GM18520 (cell line): ENCODE results near the gene CSMD2.

Experiments
- ATAC-seq: cut with Tn5 transposase; IDR thresholded peaks from one replicate; pipeline ENCODE4 v1.9.1; 2021; ENCODE audit not compliant: unreplicated experiment

Gene CSMD2

GRCh38 chr1:33768821-33769220 is 396.2 kb downstream of the CSMD2 start:
- ATAC-seq: no peak

- ATAC-seq: no peak
Observed at GRCh38 chr1:33768106-33768505, 396.9 kb downstream of the CSMD2 start.

- ATAC-seq: no peak
Observed at GRCh38 chr1:33764149-33764548, 400.9 kb downstream of the CSMD2 start.

GRCh38 chr1:33763406-33763805 is 401.6 kb downstream of the CSMD2 start:
- ATAC-seq: no peak

- no peak for ATAC-seq
Observed at GRCh38 chr1:33762962-33763361, 402.1 kb downstream of the CSMD2 start.

- ATAC-seq: no peak
Observed at GRCh38 chr1:33762109-33762830, 402.8 kb downstream of the CSMD2 start.

GRCh38 chr1:33758698-33759097 is 406.3 kb downstream of the CSMD2 start:
- ATAC-seq: no peak

- no peak for ATAC-seq
Observed at GRCh38 chr1:33753087-33753856, 411.8 kb downstream of the CSMD2 start.

GRCh38 chr1:33745942-33746341 is 419.1 kb downstream of the CSMD2 start:
- no peak for ATAC-seq

- no peak for ATAC-seq
Observed at GRCh38 chr1:33743221-33743998, 421.6 kb downstream of the CSMD2 start.

GRCh38 chr1:33742663-33743062 is 422.4 kb downstream of the CSMD2 start:
- no peak for ATAC-seq

GRCh38 chr1:33741749-33742148 is 423.3 kb downstream of the CSMD2 start:
- no peak for ATAC-seq

GRCh38 chr1:33740040-33740744 is 424.8 kb downstream of the CSMD2 start:
- ATAC-seq: no peak

- no peak for ATAC-seq
Observed at GRCh38 chr1:33738976-33739375, 426.1 kb downstream of the CSMD2 start.

GRCh38 chr1:33738536-33738935 is 426.5 kb downstream of the CSMD2 start:
- ATAC-seq: no peak

GRCh38 chr1:33736496-33736895 is 428.5 kb downstream of the CSMD2 start:
- no peak for ATAC-seq

GRCh38 chr1:33735624-33736023 is 429.4 kb downstream of the CSMD2 start:
- ATAC-seq: no peak

GRCh38 chr1:33727310-33727709 is 437.7 kb downstream of the CSMD2 start:
- no peak for ATAC-seq

- no peak for ATAC-seq
Observed at GRCh38 chr1:33726274-33726804, 438.7 kb downstream of the CSMD2 start.

- no peak for ATAC-seq
Observed at GRCh38 chr1:33725556-33726160, 439.4 kb downstream of the CSMD2 start.
